HepG2 (cell line): ENCODE results near the gene NRG4.

Experiments used
- CTCF ChIP-seq: sonication (generic); formaldehyde crosslinking; IDR thresholded peaks from 2 replicates; pipeline ENCODE4 v1.5.0; 2020; ENCODE audit warnings: mild to moderate bottlenecking, missing genetic modification reagents, moderate library complexity
- EZH2 ChIP-seq: conservative IDR thresholded peaks from 2 replicates; pipeline ENCODE4 v1.6.1; 2012; ENCODE audit warnings: mild to moderate bottlenecking, low read depth, low read length, moderate library complexity
- SRY ChIP-seq: sonication (generic); formaldehyde crosslinking; IDR thresholded peaks from 2 replicates; pipeline ENCODE4 v1.8.0; 2022; ENCODE audit warnings: mild to moderate bottlenecking, missing genetic modification reagents

- TF ChIP-seq CTCF (CRISPR knock-in tag) (no peak), EZH2 (no peak), SRY (no peak)
Measured at GRCh38 chr15:75989045-75989444, 23.2 kb downstream of the NRG4 start.
